H4 (cell line): ENCODE results near the gene XPO5. TPM values are rescaled to one million over a fixed set of nuclear protein-coding genes. Genes with fewer than 3 reads are reported as not detected.
"Not testable (repeated sequence)": the region's sequence is repeated elsewhere in the genome, so short reads cannot be mapped to it uniquely, and the experiment has no call there.

ENCODE experiments used
- DNase-seq: peaks from one replicate; pipeline ENCODE4 v3.0.0-alpha.2; 2015; ENCODE audit warnings: low spot score
- total RNA-seq: library from RNA; depleted of rRNA; stranded (reverse); fragments of >200 nt; shearing (Covaris generic); gene quantifications from 2 replicates; pipeline ENCODE4 v1.2.3, GENCODE V29; 2014; rRNA removed

The XPO5 gene
- 35.3 and 36.1 TPM in 2 replicates for total RNA-seq

GRCh38 chr6:43575772-43576551 lies at the start of gene XPO5, which contains the start of gene POLH:
TSS of gene XPO5 (minus strand) at chr6:43576038. CDS start at chr6:43575864, 174 bp downstream.
TSS of gene POLH (plus strand) at chr6:43576185. CDS start at chr6:43582320, 6,135 bp downstream.
- DNase-seq, result peak; percentile 94

- DNase-seq, result no peak
These were observed 49.7 kb upstream of the XPO5 start for GRCh38 chr6:43625393-43625992.

GRCh38 chr6:43624786-43625288 lies 49.0 kb upstream of the XPO5 start:
- no peak for DNase-seq

- DNase-seq, result no peak
These were observed 48.3 kb upstream of the XPO5 start for GRCh38 chr6:43623880-43624785.

- no peak for DNase-seq
These were observed 46.7 kb upstream of the XPO5 start for GRCh38 chr6:43622541-43622940.

GRCh38 chr6:43621836-43622180 lies 46.0 kb upstream of the XPO5 start:
- DNase-seq, result no peak

- no peak for DNase-seq
These were observed 45.4 kb upstream of the XPO5 start for GRCh38 chr6:43621078-43621835.

- DNase-seq, result no peak
These were observed 41.1 kb upstream of the XPO5 start for GRCh38 chr6:43616725-43617472.

GRCh38 chr6:43614396-43614730 lies 38.5 kb upstream of the XPO5 start:
- no peak for DNase-seq

GRCh38 chr6:43613721-43614395 lies 38.0 kb upstream of the XPO5 start:
- DNase-seq, result no peak

GRCh38 chr6:43610431-43610830 lies 34.6 kb upstream of the XPO5 start:
- DNase-seq, result no peak

GRCh38 chr6:43609402-43609801 lies 33.6 kb upstream of the XPO5 start:
- no peak for DNase-seq

- no peak for DNase-seq
These were observed 33.0 kb upstream of the XPO5 start for GRCh38 chr6:43608807-43609206.

- peak; percentile 75 for DNase-seq
These were observed 32.5 kb upstream of the XPO5 start for GRCh38 chr6:43608310-43608763.

- no peak for DNase-seq
These were observed 30.2 kb upstream of the XPO5 start for GRCh38 chr6:43606019-43606418.

- DNase-seq, result no peak
These were observed 28.3 kb upstream of the XPO5 start for GRCh38 chr6:43604174-43604573.

- DNase-seq, result no peak
These were observed 24.8 kb upstream of the XPO5 start for GRCh38 chr6:43600595-43600994.

- no peak for DNase-seq
These were observed 18.1 kb upstream of the XPO5 start for GRCh38 chr6:43593938-43594337.

GRCh38 chr6:43589564-43589963 lies 13.7 kb upstream of the XPO5 start:
- not testable (repeated sequence) for DNase-seq

GRCh38 chr6:43588194-43588593 lies 12.4 kb upstream of the XPO5 start:
- no peak for DNase-seq
